ENCODE results near the gene EIF2B2.

The EIF2B2 gene

DNA sequence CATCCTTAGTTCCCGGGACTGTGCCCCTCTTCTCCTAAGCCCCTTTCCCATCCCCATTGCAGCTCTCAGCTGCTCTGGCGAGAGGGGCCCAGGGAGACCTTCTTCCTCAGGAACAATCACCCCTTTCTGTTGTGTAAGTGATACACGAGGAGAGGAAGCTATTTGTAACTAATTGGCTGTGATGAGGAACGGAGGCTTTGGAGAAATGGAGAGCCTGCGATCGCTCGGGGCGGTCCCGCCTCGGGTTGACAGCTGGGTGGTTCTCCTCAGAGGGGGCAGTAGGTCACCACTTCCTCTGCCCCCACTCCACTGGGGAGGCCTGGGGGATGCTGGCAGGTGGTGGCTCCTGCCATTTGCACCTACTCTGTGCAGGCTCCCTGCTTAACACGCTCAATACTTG is 40.7 kb upstream of the EIF2B2 start:
- no peak for DNase-seq (ENCODE audit: extremely low spot score)
- ChIA-PET POLR2A (interaction anchor here (0.9 to 1.0 kb wide), 2 partner anchors 39 to 165 kb away, joined by 3 read pairs; partner anchors contain the start of genes NEK9 and RPS6KL1), CTCF (no interaction called here)
- TF ChIP-seq ZNF384 (IDR thresholded peaks at IDR 0.05) (no peak), SP1 (IDR thresholded peaks at IDR 0.05) (no peak), L3MBTL2 (conservative IDR thresholded peaks at IDR 0.05) (no peak), TARDBP (IDR thresholded peaks at IDR 0.05) (no peak), BHLHE40 (IDR thresholded peaks at IDR 0.05; ENCODE audit: borderline replicate concordance) (no peak), ARNT (IDR thresholded peaks at IDR 0.05) (no peak), ELF4 (IDR thresholded peaks at IDR 0.05) (no peak), FOXM1 (IDR thresholded peaks at IDR 0.05; ENCODE audit: borderline replicate concordance) (no peak), CTBP1 (IDR thresholded peaks at IDR 0.05; ENCODE audit: borderline replicate concordance) (no peak), FOXA1 (IDR thresholded peaks at IDR 0.05) (no peak), LEF1 (IDR thresholded peaks at IDR 0.05; ENCODE audit: borderline replicate concordance) (no peak), FOXK2 (IDR thresholded peaks at IDR 0.05) (no peak), HDGF (IDR thresholded peaks at IDR 0.05; ENCODE audit: borderline replicate concordance) (no peak)

DNA sequence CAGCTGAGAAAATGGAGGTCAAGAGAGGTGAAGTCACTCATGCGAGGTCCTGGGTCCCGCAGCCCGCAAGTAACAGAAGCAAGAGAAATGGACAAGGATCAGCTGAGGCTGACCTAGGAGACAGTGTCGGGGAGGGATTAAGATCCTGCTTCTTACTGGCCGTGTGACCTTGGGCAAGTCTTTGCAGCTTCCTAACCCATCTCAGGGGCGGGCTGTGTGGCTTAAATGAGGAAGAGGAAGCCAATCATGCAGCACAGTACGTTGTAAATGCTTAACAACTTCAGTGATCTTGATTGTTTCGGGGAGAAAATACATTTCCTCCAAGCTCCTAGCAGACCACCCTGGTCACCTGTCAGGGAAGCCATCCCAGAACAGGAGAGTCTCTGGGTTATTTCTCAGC is 40.2 kb upstream of the EIF2B2 start:
- ChIA-PET CTCF (no interaction called here), POLR2A (interaction anchor here (0.9 to 1.0 kb wide), 2 partner anchors 39 to 164 kb away, joined by 3 read pairs; partner anchors contain the start of genes NEK9 and RPS6KL1)
- TF ChIP-seq, protein P1, sequence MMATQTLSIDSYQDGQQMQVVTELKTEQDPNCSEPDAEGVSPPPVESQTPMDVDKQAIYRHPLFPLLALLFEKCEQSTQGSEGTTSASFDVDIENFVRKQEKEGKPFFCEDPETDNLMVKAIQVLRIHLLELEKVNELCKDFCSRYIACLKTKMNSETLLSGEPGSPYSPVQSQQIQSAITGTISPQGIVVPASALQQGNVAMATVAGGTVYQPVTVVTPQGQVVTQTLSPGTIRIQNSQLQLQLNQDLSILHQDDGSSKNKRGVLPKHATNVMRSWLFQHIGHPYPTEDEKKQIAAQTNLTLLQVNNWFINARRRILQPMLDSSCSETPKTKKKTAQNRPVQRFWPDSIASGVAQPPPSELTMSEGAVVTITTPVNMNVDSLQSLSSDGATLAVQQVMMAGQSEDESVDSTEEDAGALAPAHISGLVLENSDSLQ (IDR thresholded peaks at IDR 0.05), result no peak
- no peak for TF ChIP-seq ARNT (IDR thresholded peaks at IDR 0.05)
- no peak for TF ChIP-seq L3MBTL2 (conservative IDR thresholded peaks at IDR 0.05)
- TF ChIP-seq FOXA1 (IDR thresholded peaks at IDR 0.05), result no peak
- no peak for TF ChIP-seq FOXK2 (IDR thresholded peaks at IDR 0.05)
- TF ChIP-seq LEF1 (IDR thresholded peaks at IDR 0.05; ENCODE audit: borderline replicate concordance), result no peak
- no peak for DNase-seq (ENCODE audit: extremely low spot score)

DNA sequence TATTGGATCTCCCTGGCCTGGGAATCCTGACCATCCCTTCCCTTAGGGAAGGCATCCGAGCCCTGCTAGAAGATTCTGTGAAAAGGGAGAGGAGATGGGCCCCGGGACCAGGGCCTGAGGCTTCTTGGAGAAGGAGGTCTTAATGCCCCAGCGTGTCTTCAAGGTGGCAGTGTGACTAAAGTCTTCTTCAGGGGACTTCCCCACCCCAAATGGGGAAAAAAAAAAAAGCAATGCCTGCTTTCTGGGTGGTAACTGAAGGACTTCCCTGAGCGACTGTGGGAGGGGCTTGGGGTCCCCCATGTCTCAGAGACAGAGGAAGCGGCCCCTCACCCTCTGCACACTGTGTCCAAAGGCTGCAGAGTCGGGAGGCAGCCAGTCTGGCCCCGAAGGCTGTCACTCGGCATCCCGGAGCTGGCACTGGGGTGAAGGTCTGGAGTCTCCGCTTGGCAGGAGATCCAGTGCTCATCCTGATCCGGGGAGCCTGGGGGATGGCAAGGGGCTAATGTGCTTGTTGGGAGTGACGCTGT is 39.5 kb upstream of the EIF2B2 start:
- TF ChIP-seq, protein P1 (IDR thresholded peaks at IDR 0.05), result no peak
- no peak for TF ChIP-seq NFRKB (IDR thresholded peaks at IDR 0.05)
- TF ChIP-seq ZNF384 (IDR thresholded peaks at IDR 0.05), result no peak
- no peak for TF ChIP-seq SP1 (IDR thresholded peaks at IDR 0.05)
- no peak for TF ChIP-seq FOXA1 (IDR thresholded peaks at IDR 0.05)
- TF ChIP-seq TARDBP (IDR thresholded peaks at IDR 0.05), result no peak
- no peak for DNase-seq (ENCODE audit: extremely low spot score)
- CTCF ChIA-PET, result no interaction called here

DNA sequence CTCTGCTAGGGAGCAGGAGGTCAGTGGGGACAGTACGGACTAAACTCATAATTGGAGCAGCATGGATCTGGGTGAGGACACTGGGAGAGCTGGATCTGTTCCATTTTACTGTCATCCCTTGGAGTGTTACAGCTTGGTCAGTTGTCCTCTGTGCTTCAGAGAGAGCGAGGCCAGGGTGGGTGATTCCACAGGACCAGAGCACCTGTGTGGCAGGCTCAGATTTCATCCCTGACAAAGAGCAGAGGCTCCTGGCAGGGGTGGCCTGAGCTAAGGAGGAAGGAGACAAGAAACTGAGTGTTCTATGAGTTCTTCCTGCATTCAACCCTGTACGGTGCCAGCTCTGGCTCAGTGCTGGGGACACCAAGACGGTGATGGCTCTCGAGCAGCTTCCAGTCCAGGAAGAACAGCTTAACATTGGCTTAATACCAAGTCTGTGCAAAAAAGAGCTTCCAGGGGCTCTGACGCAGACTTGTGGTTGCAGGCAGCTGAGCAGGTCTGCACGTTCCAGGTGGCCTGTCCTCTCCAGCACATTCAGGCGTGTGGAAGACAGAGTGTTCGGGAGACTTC is 38.9 kb upstream of the EIF2B2 start:
- CTCF ChIA-PET, result interaction anchor here (1.4 kb wide), 1 partner anchor 17 kb away, joined by 3 read pairs; no protein-coding TSS in a partner anchor
- DNase-seq (ENCODE audit: extremely low spot score), result no peak
- TF ChIP-seq CTBP1 (IDR thresholded peaks at IDR 0.05; ENCODE audit: borderline replicate concordance) (no peak), ELF4 (IDR thresholded peaks at IDR 0.05) (no peak), NFRKB (IDR thresholded peaks at IDR 0.05) (no peak), ZNF384 (IDR thresholded peaks at IDR 0.05) (no peak), L3MBTL2 (conservative IDR thresholded peaks at IDR 0.05) (no peak), ARNT (IDR thresholded peaks at IDR 0.05) (no peak), BHLHE40 (IDR thresholded peaks at IDR 0.05; ENCODE audit: borderline replicate concordance) (no peak)
- TF ChIP-seq, protein P1 (IDR thresholded peaks at IDR 0.05), result no peak
- POLR2A ChIA-PET, result interaction anchor here (1.0 to 1.6 kb wide), 2 partner anchors 8 to 100 kb away, joined by 3 to 5 read pairs; partner anchors contain the start of genes ACYP1 and PGF

More for the DNA sequence above, 39.5 kb upstream of the EIF2B2 start:
- POLR2A ChIA-PET, result interaction anchor here (1.0 kb wide), 1 partner anchor 8 kb away, joined by 5 read pairs; the partner anchor contains the start of gene PGF

DNA sequence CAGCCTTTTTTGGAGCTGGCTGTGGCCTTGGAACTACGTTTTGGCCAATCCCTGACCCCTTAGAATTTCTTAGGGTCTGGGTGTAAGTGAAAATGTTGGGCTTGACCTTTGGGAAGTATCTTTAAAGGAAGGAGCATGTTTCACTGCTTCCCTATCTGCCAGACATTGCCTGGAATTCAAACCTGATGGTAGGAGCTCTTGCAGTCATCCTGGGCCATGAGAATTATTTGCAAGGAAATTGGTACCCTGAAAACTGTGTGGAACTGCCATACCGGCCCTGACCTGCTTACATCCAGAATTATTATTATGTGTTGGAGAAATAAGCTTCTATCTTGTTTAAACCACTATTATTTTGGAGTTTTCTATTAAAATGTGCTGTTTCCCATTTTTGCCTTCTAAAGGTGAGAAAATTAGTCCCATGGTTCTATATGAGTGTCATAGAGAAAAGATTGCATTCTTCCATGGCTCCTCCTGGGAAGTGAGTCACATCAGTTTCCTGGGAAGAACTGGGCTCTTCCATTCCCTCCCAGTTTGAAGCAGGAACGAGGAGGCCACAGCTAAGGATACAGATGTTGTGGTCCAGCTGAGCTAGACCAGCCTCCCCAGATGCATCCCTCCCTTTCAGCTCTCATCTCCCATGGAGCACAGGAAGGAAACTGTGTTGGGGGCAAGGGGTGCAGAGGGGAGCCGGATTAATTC is 37.8 kb upstream of the EIF2B2 start:
- DNase-seq (ENCODE audit: extremely low spot score), result no peak
- CTCF ChIA-PET, result interaction anchor here (1.1 to 1.4 kb wide), 2 partner anchors 16 to 20 kb away, joined by 3 read pairs; no protein-coding TSS in a partner anchor
- POLR2A ChIA-PET, result interaction anchor here (1.1 to 1.6 kb wide), 2 partner anchors 10 to 99 kb away, joined by 3 to 6 read pairs; partner anchors contain the start of genes ACYP1 and PGF
- TF ChIP-seq FOXK2 (IDR thresholded peaks at IDR 0.05), result no peak
- no peak for TF ChIP-seq ZNF384 (IDR thresholded peaks at IDR 0.05)
- no peak for TF ChIP-seq L3MBTL2 (conservative IDR thresholded peaks at IDR 0.05)
- no peak for TF ChIP-seq SP1 (IDR thresholded peaks at IDR 0.05)
- TF ChIP-seq BHLHE40 (IDR thresholded peaks at IDR 0.05; ENCODE audit: borderline replicate concordance), result no peak
- no peak for TF ChIP-seq LEF1 (IDR thresholded peaks at IDR 0.05; ENCODE audit: borderline replicate concordance)
- no peak for TF ChIP-seq ARNT (IDR thresholded peaks at IDR 0.05)
- no peak for TF ChIP-seq HDGF (IDR thresholded peaks at IDR 0.05; ENCODE audit: borderline replicate concordance)
- no peak for TF ChIP-seq NFRKB (IDR thresholded peaks at IDR 0.05)
- no peak for TF ChIP-seq ELF4 (IDR thresholded peaks at IDR 0.05)
- no peak for TF ChIP-seq SUZ12 (IDR thresholded peaks at IDR 0.05)
- TF ChIP-seq FOXM1 (IDR thresholded peaks at IDR 0.05; ENCODE audit: borderline replicate concordance), result no peak
